GM12865 (cell line): ENCODE results near the gene PGM5.

Source experiments
- DNase-seq: peaks from one replicate; pipeline ENCODE4 v3.0.0; 2010; ENCODE audit warnings: low read depth
- H3K4me3 ChIP-seq: 2 replicates; pipeline ENCODE4 v1.5.1; 2011; ENCODE audit warnings: mild to moderate bottlenecking, low read depth, low read length, control low read depth
- TF ChIP-seq, protein P1 (sequence below): IDR thresholded peaks from 2 replicates; pipeline ENCODE4 v1.5.1; 2011; ENCODE audit warnings: low read length, control low read depth, low read depth, inconsistent platforms; ENCODE audit not compliant: insufficient read depth; ENCODE audit errors: missing control alignments

PGM5 gene

DNA sequence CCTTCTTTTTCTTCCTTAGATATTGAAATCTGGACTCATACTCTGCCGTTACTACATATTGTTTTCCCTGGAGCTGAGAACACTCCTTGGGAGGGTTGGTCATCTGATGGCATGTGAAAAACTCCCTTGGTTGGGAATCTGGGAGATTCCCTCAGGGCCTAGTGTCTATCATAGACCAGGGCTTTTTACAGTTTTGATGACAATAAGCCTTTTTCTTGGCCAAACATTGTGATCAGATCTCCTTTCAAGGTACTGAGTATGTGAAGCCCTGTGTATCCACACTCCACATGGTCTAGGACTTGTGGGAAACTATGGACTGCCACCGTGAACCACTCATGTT is 151.4 kb downstream of the PGM5 start:
- no peak for DNase-seq
- TF ChIP-seq, protein P1, sequence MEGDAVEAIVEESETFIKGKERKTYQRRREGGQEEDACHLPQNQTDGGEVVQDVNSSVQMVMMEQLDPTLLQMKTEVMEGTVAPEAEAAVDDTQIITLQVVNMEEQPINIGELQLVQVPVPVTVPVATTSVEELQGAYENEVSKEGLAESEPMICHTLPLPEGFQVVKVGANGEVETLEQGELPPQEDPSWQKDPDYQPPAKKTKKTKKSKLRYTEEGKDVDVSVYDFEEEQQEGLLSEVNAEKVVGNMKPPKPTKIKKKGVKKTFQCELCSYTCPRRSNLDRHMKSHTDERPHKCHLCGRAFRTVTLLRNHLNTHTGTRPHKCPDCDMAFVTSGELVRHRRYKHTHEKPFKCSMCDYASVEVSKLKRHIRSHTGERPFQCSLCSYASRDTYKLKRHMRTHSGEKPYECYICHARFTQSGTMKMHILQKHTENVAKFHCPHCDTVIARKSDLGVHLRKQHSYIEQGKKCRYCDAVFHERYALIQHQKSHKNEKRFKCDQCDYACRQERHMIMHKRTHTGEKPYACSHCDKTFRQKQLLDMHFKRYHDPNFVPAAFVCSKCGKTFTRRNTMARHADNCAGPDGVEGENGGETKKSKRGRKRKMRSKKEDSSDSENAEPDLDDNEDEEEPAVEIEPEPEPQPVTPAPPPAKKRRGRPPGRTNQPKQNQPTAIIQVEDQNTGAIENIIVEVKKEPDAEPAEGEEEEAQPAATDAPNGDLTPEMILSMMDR = no peak
- no peak overlapping the region for H3K4me3 ChIP-seq

DNA sequence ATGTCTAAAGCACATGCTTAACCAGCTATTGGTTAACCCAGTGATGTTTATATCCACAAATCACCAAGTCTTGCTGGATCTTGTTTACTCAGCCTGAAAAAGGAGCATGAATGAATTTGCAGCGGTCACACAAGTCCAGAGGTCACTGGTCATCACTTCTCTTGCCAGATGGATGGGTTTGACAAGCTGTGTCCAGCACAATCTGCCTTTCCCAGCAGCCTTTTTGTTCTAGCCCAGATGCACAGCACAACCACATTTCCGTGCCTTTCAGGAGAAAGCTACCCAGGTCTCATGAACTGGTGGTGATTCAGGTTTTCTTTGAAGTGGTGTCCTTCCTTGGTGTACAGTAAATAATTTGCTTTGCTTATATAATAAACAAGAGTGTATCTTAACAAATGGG is 152.1 kb downstream of the PGM5 start:
- no peak for DNase-seq
- TF ChIP-seq, protein P1 = no peak
- H3K4me3 ChIP-seq = no peak overlapping the region

DNA sequence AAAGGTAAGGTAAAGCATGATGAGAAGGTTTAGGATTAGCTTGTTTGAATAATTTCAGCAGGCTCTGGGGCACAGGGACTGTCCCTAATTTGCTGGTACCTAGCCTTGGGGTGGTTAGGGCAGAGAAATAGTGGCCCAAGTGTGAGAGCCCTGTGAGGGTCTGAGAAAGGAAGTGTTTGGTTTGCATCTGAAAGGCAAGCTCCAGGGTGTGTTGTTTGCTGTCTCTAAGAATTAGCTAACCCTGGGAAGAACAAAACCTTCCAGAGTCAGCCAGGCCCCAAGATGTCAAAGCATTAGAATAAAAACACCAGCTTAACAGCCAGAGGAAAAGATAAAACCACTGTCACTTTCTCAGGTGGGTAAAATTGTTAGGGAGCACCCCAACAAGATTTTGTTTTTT is 153.3 kb downstream of the PGM5 start:
- H3K4me3 ChIP-seq = no peak overlapping the region
- no peak for DNase-seq
- TF ChIP-seq, protein P1 = no peak

DNA sequence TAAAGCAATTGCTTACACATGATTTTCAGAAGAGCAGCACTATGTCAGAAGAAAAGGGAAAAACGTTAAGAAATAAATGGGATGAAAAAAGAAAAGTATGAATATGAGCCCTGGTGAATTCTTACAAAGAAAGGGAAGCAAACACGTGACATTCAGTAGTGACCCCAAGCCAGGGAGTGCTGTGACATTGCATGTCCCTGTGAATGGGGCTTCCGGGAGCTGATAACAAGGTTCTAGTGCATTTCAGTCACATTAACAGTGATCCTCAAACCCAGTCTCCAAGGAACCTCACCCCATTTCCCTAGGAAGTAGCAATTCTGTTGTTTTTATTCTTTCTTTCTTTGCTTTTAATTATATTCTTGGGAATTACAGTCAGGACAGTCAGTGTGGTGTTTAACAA is 157.0 kb downstream of the PGM5 start:
- no peak overlapping the region for H3K4me3 ChIP-seq
- DNase-seq = no peak
- TF ChIP-seq, protein P1 = no peak

DNA sequence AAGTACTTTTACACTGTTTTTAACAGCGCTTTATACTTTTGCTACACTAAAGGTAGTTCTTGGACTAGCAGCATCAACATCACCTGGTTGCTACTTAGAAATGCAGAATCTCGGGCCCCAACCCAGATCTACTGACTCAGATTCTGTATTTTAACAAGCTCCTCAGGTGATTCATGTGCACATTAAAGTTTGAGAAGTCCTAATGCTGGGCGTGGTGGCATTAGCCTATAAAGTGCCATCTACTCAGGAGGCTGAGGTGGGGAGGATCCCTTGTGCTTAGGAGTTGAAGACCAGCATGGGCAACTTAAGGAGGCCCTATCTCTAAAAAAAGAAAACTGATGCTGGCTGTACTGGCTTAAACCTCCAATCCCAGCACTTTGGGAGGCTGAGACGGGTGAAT is 157.6 kb downstream of the PGM5 start:
- no peak for DNase-seq
- no peak overlapping the region for H3K4me3 ChIP-seq
- TF ChIP-seq, protein P1 = no peak

DNA sequence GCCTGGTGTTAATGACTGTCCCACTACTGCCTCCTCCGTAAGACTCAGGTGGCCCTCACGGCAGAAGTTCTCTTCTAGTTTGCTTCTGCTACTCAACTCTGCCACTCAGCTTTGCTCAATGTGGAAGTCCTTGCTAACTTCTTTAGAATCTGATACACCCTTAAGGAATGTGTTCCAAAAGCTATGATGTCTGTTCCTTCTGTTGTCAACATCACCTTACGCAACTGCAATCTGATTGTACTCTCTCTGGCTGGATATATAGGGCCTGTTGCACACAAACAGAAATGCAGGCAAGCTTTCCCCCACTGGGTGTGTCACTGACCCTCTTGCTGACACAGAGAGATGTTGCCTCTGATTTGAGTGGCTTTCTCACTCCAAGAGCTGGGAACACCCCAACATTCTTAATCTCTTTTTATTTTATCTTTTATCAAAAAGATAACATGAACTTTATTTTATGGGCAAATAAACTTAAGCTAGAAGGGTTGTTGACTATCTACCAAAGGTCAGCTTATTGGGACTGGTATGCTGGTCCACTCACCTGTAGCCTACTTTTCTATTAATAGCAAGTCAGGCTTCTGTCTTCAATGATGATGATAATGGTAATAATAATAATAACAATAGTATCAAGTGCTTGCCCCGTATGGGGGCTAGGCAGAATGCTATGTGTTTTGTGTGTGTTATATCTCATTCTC is 159.1 kb downstream of the PGM5 start:
- no peak for DNase-seq
- no peak overlapping the region for H3K4me3 ChIP-seq
- TF ChIP-seq, protein P1 = no peak

DNA sequence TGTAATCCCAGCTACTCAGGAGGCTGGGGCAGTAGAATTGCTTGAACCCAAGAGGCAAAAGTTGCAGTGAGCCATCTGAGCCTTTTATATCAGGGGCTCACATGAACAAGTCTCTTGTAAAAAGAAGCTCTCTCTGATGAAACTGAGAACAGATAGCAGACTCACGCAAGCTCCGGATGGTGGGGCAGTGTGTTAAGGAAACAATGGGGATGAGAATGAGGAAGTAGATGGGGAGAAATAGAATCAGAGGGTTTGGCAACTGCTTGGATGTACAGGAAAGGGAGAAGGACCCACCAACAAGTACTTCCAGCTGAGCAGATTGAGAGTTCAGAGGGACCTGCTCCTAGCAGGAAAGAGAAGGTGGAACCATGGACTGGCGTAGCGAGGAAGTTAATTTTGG is 165.7 kb downstream of the PGM5 start:
- DNase-seq = no peak
- H3K4me3 ChIP-seq = no peak overlapping the region
- TF ChIP-seq, protein P1 = no peak
